GM12892 (cell line): ENCODE results near the gene TENM3.
"Not testable (repeated sequence)": the region's sequence is repeated elsewhere in the genome, so short reads cannot be mapped to it uniquely, and the experiment has no call there.

Source experiments
- DNase-seq: peaks from one replicate; pipeline ENCODE4 v3.0.0; 2011; ENCODE audit not compliant: insufficient read length
- FAIRE-seq: peaks from 2 replicates; lab custom pipeline; 2011; peaks lifted over from hg19 to GRCh38; lab: Jason Lieb, UNC
- POLR2A ChIP-seq: IDR thresholded peaks from 2 replicates; pipeline ENCODE4 v1.6.1; 2011; ENCODE audit warnings: low read depth, low read length, control low read depth
- POLR2AphosphoS5 ChIP-seq: IDR thresholded peaks from 2 replicates; pipeline ENCODE4 v1.6.1; 2011; ENCODE audit warnings: low read depth, low read length, control low read depth
- TAF1 ChIP-seq: IDR thresholded peaks from 2 replicates; pipeline ENCODE4 v1.6.1; 2011; ENCODE audit warnings: low read depth, mild to moderate bottlenecking, control low read depth, low read length, borderline replicate concordance

Gene TENM3

DNA sequence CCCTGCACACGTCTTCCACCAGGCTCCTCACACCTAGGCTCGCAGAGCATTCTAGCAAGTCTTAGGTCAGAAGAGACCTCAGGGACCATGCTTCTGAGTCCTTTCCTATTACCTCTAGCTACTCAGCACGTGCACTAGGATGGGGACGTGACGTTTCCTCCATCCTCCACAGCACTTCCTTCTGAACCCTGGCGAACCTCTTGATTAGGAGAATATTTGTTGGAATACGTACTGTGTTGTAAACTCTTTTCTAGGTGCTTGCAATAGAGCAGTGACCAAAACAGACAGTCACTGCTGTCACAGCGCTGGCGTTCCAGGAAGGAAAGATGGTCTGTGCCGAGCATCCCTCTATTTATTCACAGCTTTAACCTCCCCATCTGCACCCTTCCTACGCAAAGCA lies 12.9 kb upstream of the TENM3 start:
- DNase-seq, result no peak
- TF ChIP-seq POLR2AphosphoS5, result no peak
- TF ChIP-seq POLR2A, result no peak
- no peak for TF ChIP-seq TAF1
- no peak for FAIRE-seq

DNA sequence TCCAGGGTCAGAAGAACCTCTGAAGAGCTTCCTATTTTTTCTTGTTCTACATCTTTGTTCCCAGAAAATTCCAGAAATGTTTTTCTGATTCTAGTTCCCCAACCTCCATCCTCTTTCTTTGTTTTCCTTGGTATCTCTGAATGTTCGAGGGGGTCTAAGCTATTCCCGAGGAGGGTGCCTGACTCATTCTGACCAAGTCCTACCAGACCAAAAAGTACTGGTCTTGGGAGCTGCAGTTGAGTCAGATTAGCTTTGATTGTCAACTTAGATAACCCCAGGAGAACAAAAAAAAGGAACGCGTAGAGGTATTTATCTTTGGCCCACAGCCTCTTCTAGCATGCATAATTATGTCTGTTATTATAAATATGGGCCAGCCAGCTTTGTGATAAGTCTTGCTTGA lies 12.1 kb upstream of the TENM3 start:
- TF ChIP-seq TAF1, result no peak
- DNase-seq (no peak), FAIRE-seq (no peak)

DNA sequence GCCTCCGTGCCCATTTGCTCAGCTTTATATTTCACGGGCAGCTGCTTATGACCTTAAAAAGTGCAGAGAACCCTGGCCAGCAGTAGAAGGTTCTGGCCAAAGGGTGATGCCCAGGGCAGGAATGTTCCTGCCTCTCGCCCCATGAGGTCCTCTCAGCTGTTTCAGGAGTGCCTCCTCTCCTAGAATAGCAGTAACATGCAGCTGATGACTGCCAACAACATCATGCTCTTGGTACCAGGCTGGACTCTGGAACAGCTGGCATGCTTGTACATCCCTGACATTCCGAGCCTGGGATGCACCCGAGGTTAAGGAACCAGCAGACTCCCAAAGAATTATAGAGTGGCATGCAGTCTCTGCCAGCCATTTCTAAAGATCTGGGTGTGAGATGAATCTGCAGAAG lies 11.7 kb upstream of the TENM3 start:
- DNase-seq (no peak), FAIRE-seq (no peak)
- no peak for TF ChIP-seq TAF1

DNA sequence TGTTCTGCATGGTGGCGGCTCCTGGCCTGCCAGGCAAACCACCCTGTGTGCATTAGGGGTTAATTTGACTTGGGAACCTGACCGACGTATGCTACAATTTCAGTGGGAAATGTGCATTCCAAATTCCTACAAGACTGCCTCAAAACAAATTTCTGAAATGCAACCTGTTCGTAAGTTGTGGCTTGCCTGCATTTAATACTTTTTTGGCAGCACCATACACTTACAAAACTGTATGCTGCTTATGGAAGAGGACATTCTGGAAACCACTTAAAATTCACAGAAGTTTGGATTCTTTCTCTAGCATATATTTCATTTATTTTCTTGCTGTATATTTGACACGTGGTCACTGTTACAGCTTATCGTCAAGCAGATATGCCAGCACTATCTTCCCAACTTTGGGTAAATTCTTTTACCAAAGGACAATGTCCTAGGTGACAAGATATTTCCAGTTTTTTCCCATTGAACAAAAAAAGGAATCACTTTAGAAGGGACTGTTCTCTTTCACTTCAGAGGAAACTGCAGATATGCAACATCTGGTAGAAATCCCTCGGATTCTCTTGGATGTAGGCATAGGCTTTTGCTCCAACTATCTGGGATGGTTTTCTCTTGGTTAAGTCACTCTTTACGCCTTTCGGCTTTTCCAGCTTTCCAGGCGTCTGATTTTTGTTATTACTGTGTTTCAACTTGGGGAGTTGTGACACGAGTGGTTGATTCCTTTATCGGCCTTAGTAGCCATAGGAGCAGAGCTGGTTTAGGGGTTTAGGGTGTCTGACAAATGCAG lies 9.7 kb upstream of the TENM3 start:
- no peak for FAIRE-seq
- TF ChIP-seq POLR2A (no peak), POLR2AphosphoS5 (no peak), TAF1 (no peak)
- DNase-seq, result no peak

DNA sequence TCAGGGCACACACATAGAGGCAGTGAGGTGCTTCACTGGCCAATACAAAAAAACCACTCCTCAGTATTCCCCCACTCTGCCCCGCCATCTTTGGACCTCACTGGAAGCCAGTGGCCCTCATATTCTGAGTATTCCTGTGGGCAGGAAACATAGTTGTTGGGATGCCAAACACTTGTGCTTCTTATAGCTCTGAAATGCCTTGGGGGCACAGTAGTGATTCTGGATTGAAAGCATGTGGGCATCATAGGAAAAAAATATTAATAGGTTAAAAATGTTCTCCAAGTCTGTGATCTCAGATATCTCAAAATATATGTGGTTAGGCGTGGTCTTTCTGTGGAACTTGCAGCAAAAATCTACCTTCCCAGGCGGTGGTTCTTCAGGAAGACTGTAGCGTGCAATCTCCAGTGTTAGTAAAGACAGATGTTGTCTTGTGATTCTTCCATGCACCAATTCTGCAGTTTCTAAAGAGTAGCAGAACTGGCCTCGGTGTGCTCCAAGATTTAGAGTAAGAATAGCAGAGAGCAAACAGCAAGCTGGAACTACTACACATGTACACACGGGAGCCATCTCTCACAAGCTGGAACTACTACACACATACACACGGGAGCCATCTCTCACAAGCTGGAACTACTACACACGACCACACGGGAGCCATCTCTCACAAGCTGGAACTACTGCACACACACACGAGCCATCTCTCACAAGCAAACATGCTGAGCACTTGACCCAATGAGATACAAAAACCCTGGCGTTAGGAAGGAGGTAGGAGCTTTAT lies 8.0 kb upstream of the TENM3 start:
- FAIRE-seq, result no peak
- no peak for TF ChIP-seq TAF1
- TF ChIP-seq POLR2AphosphoS5, result no peak
- no peak for TF ChIP-seq POLR2A

DNA sequence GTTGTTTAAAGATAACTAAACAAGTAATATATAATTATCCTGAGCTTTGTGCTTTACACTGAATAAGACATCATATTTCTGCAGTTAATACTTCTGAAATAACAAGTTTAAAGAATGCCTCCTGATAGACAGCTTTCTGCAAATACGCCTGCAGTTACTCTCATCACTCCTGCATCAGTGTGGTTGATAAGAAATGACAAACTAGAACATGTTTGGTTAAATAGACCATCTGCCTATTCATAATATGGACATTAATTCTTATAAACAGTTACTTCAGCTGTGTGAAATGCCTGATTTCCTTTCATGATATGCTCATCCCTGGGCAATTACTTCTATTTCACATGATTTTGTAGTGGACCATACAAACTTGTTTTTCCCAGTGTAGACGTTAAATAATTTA lies 7.0 kb upstream of the TENM3 start:
- FAIRE-seq (no peak), DNase-seq (no peak)
- TF ChIP-seq POLR2A (no peak), TAF1 (no peak)

More for the DNA sequence above, 8.0 kb upstream of the TENM3 start:
- no peak for DNase-seq

DNA sequence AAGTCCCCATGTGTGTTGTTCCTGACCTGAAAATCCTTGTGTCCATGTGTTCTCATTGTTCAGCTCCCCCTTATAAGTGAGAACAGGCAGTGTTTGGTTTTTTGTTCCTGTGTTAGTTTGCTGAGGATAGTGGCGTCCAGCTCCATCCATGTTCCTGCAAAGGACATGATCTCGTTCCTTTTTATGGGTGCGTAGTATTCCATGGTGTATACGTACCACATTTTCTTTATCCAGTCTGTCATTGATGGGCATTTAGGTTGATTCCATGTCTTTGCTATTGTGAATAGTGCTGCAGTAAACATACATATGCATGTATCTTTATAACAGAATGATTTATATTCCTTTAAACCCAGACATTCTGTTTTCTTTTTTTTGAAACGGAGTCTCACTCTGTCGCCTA lies 6.2 kb upstream of the TENM3 start:
- FAIRE-seq, DNase-seq: not testable (repeated sequence)

DNA sequence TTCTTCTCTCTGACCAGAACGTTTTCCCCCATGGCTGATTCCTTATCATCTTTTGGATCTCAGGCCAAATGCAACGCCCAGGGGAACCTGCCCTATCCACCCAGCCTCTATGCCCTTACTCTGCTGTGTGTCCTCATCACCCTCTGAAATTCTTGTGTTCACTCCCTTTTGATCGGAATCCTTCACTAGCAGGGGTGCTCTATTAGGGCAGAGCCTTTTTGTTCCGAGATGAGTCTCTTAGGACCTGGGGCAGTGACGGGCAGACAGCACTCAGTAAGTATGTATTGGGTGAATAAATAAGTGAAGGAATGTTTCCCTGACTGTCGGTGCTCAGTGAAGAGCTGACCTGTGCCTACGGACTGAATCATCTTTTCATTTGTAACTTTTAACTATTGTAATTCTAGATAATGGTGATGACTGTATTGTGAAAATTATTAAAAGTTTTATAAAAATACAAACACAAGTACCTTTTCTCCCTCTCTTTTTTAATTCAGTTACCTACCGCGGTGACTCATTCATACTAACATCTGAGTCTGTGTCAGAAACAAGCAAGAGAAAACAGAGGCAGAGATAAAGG lies 4.8 kb upstream of the TENM3 start:
- FAIRE-seq (no peak), DNase-seq (no peak)
- TF ChIP-seq TAF1 (no peak), POLR2AphosphoS5 (no peak), POLR2A (no peak)

DNA sequence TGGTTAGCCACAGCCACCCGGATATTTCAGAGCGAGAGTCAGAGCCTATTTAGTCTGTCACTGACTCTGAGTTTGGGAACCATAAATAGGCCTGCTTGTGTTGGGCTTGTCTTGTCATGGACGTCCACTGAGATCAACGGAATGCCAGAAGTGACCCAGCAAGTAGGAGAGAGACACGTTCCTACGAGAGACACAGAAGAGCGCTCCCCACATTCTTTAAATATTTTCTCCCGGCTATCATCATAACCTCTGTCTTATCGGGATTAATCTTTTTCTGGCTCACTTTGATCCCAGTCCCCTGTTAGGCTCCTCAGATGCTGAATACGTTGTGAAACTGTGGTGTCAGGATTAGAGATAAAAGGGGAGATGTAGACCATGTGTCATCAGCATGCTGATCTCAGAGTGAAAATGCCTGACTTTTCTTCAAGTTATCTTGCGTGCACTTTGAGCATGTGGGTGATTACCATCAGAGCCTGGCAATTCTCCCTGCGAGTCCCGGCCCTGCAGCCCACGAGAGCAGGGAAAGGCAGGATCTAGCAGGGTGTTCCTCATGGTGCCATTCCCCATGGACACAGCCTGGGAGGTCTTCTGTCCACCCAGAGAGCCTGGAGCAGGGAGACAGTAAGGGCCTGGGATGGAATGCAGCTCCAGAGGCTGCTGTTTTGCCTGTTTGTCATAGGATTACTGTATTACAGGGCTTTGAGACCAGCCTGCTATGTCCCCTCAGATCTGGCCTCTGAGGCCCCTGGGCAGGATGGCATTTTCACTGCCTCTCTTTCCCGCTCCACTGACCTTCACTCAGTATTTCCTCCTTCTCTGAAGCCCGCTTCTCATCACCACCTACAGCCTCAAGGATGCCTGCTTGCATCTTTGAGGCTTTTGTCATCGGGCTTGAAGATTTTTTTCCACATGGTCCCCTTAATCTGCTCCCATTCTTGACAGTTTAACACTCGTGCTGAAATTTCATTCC lies 2.8 kb upstream of the TENM3 start:
- FAIRE-seq (no peak), DNase-seq (no peak)
- TF ChIP-seq POLR2A (no peak), TAF1 (no peak), POLR2AphosphoS5 (no peak)

DNA sequence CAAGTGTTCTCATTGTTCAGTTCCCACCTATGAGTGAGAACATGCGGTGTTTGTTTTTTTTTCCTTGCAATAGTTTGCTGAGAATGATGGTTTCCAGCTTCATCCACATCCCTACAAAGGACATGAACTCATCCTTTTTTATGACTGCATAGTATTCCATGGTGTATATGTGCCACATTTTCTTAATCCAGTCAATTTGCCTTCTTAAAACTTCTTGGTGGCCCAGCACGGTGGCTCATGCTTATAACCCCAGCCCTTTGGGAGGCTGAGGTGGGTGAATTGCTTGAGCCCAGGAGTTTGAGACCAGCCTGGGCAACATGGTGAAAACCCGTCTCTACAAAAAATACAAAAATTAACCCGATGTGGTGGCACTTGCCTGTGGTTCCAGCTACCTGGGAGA lies 942 bp upstream of the TENM3 start:
- DNase-seq, FAIRE-seq: not testable (repeated sequence)

DNA sequence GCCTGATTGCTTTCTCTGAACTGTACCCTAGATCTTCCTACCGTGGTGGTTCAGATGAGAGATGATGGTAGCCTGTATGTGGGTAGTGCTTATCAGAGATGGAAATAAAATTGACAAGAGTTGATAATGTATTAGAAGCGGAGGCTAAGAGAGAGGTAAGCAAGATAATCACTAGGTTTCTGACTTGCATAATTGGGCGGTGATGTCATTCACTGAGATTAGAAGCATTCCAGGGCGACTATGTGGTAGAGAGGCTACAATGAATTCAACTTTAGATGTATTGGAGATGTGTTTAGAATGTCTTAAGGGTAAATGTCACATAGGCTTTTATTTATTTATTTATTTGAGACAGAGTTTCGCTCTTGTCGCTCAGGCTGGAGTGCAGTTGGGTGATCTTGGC lies 415 bp upstream of the TENM3 start:
- no peak for TF ChIP-seq POLR2A
- TF ChIP-seq TAF1, result no peak
- TF ChIP-seq POLR2AphosphoS5, result no peak
- no peak for DNase-seq
- no peak for FAIRE-seq

DNA sequence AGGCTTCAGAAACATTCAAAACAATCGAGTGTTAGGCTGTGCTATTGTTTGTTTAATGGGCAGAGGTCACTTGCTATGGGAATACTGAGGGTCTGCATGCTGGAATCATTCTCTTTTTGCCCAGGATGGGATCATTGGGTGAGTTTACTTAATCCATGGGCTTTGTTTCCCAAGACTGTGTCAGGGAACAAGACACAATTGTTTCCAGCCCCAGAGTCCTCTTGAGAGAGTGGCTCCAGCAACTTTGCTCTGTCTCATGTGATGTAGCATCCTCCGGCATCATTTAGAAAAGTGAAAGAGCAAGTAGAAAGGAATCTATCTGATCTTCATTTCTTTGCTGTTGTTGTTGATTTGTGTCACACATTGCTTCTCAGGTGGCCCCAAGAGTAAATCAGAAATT lies 1.8 kb downstream of the TENM3 start:
- DNase-seq, result no peak
- TF ChIP-seq POLR2A (no peak), TAF1 (no peak), POLR2AphosphoS5 (no peak)
- FAIRE-seq, result no peak
